GM12878 (cell line): ENCODE measurements around the gene LRRFIP2. TPM values are rescaled to one million over a fixed set of nuclear protein-coding genes. Genes with fewer than 3 reads are reported as not detected.
"Not testable (repeated sequence)": the region's sequence is repeated elsewhere in the genome, so short reads cannot be mapped to it uniquely, and the experiment has no call there.

Source experiments
- ATAC-seq: fragments of 200-7000 bp; cut with Tn5 transposase; 3 replicates; pipeline ENCODE4 v1.9.1; 2020; ENCODE audit warnings: mild to moderate bottlenecking, moderate library complexity
- BruUV-seq: library from RNA; stranded (reverse); fragments of 400-500 nt; replicated peaks from 2 replicates; lab custom pipeline; 2021; lab: Mats Ljungman, UMichigan
- CTCF ChIA-PET: fragments of 300-600 bp; sonication (Branson Sonifier 250); formaldehyde crosslinking; extraction: SDS; loops from one replicate; lab custom pipeline; 2021; ENCODE audit warnings: inconsistent platforms; lab: Yijun Ruan, JAX
- POLR2A ChIA-PET: fragments of 350-600 bp; formaldehyde crosslinking; extraction: SDS; loops from one replicate; lab custom pipeline; 2021; ENCODE audit warnings: inconsistent platforms; lab: Charles Lee
- RAD21 ChIA-PET: fragments of 300-600 bp; sonication (Branson Sonifier 250); formaldehyde crosslinking; loops from one replicate; lab custom pipeline; 2023; ENCODE audit warnings: antibody characterized with exemption; ENCODE audit not compliant: unreplicated experiment; lab: Charles Lee
- SMC1A ChIA-PET: fragments of 300-600 bp; sonication (Branson Sonifier 250); formaldehyde crosslinking; loops from one replicate; lab custom pipeline; 2023; ENCODE audit not compliant: unreplicated experiment, uncharacterized antibody; lab: Charles Lee
- DNase-seq: peaks from one replicate; pipeline ENCODE4 v3.0.0-alpha.2; 2011; ENCODE audit warnings: low read depth, low spot score
- FAIRE-seq: peaks from 3 replicates; lab custom pipeline; 2011; peaks lifted over from hg19 to GRCh38; lab: Jason Lieb, UNC
- H2AFZ ChIP-seq: 2 replicates; pipeline ENCODE4 v1.6.0; 2011; ENCODE audit warnings: low read depth, low read length, control low read depth; ENCODE audit not compliant: control insufficient read depth
- H3K27ac ChIP-seq: 2 replicates; pipeline ENCODE4 v1.5.1; 2011; ENCODE audit warnings: control low read depth; ENCODE audit not compliant: control insufficient read depth, insufficient read depth
- H3K27me3 ChIP-seq, 2 experiments: replicated peaks in 1 of 2; 2 replicates each; pipeline versions ENCODE4 v1.6.0 to v1.6.1; 2011; ENCODE audit warnings: low read length in 1 of 2; ENCODE audit not compliant: control insufficient read depth in 2 of 2, insufficient read depth in 2 of 2
- H3K36me3 ChIP-seq, 2 experiments: 2 replicates each; pipeline ENCODE4 v1.5.1; 2011; ENCODE audit warnings: low read length in 1 of 2; ENCODE audit not compliant: control insufficient read depth in 2 of 2, insufficient read depth in 2 of 2
- H3K4me1 ChIP-seq: 2 replicates; pipeline ENCODE4 v1.6.1; 2011; ENCODE audit warnings: mild to moderate bottlenecking, low read length, moderate library complexity, mixed read lengths; ENCODE audit not compliant: control insufficient read depth, insufficient read depth
- H3K4me2 ChIP-seq: 2 replicates; pipeline ENCODE4 v1.6.0; 2011; ENCODE audit warnings: control low read depth; ENCODE audit not compliant: control insufficient read depth, insufficient read depth
- H3K4me3 ChIP-seq: fragments of 200-600 bp; sonication (generic); 2 replicates; pipeline ENCODE4 v1.5.1; 2016
- H3K79me2 ChIP-seq: 2 replicates; pipeline ENCODE4 v1.6.0; 2011; ENCODE audit warnings: low read length; ENCODE audit not compliant: control insufficient read depth, insufficient read depth
- H3K9ac ChIP-seq: 2 replicates; pipeline ENCODE4 v1.8.0; 2011; ENCODE audit warnings: low read length, control low read depth, mixed read lengths; ENCODE audit not compliant: control insufficient read depth, insufficient read depth
- H3K9me3 ChIP-seq: replicated peaks from 3 replicates; pipeline ENCODE4 v1.5.1; 2011; ENCODE audit warnings: mild to moderate bottlenecking, low read length; ENCODE audit not compliant: control insufficient read depth, insufficient read depth
- H4K20me1 ChIP-seq: 2 replicates; pipeline ENCODE4 v1.6.0; 2011; ENCODE audit not compliant: control insufficient read depth, insufficient read depth
- CBX5 ChIP-seq: sonication (generic); IDR thresholded peaks from 2 replicates; pipeline ENCODE4 v1.6.1; 2016; ENCODE audit warnings: low read depth, moderate library complexity, mild to moderate bottlenecking, inconsistent platforms
- ESRRA ChIP-seq: IDR thresholded peaks from 2 replicates; pipeline ENCODE4 v1.6.1; 2012; ENCODE audit warnings: mild to moderate bottlenecking, low read length, improper control_type of control experiment
- HDAC6 ChIP-seq: fragments of 200-600 bp; sonication (generic); IDR thresholded peaks from one replicate; pipeline ENCODE4 v1.8.0; 2017; ENCODE audit warnings: antibody characterized with exemption; ENCODE audit not compliant: unreplicated experiment
- KAT2A ChIP-seq: conservative IDR thresholded peaks from 2 replicates; pipeline ENCODE4 v1.6.1; 2011; ENCODE audit warnings: low read depth, low read length; ENCODE audit not compliant: control insufficient read depth
- MYC ChIP-seq: IDR thresholded peaks from 2 replicates; pipeline ENCODE4 v1.6.1; 2011; ENCODE audit warnings: mild to moderate bottlenecking, low read length, moderate library complexity, inconsistent platforms; ENCODE audit not compliant: insufficient read depth, insufficient replicate concordance, insufficient read length, severe bottlenecking
- NRF1 ChIP-seq: conservative IDR thresholded peaks from 2 replicates; pipeline ENCODE4 v1.6.1; 2011; ENCODE audit warnings: mild to moderate bottlenecking, low read depth, low read length, improper control_type of control experiment
- PAX5 ChIP-seq: IDR thresholded peaks from 2 replicates; pipeline ENCODE4 v1.6.1; 2011; ENCODE audit warnings: low read depth, low read length, borderline replicate concordance
- POLR2A ChIP-seq: IDR thresholded peaks from 2 replicates; pipeline ENCODE4 v1.6.1; 2011; ENCODE audit warnings: low read depth, mild to moderate bottlenecking, low read length
- POU2F2 ChIP-seq: IDR thresholded peaks from 3 replicates; pipeline ENCODE4 v1.6.1; 2011; ENCODE audit warnings: low read depth, mild to moderate bottlenecking, low read length, borderline replicate concordance
- TCF7 ChIP-seq: IDR thresholded peaks from 2 replicates; pipeline ENCODE4 v1.6.1; 2014; ENCODE audit warnings: antibody characterized with exemption, borderline replicate concordance
- YBX1 ChIP-seq: fragments of 450-650 bp; IDR thresholded peaks from 2 replicates; pipeline ENCODE4 v1.6.1; 2016; ENCODE audit warnings: antibody characterized with exemption
- ZZZ3 ChIP-seq: IDR thresholded peaks from 2 replicates; pipeline ENCODE4 v1.6.1; 2011; ENCODE audit warnings: low read depth; ENCODE audit not compliant: control insufficient read depth, insufficient read length
- WGBS: methylation state at CpG from one replicate; pipeline ENCODE4 v1.1.6; 2016; ENCODE audit warnings: low lambda C conversion rate; ENCODE audit not compliant: insufficient replicate concordance, insufficient coverage; ENCODE audit errors: missing lambda C conversion rate; 5-methylcytosine and 5-hydroxymethylcytosine counted together
- in situ Hi-C: fragments of 300-500 bp; cut with MboI; formaldehyde crosslinking; loops from 9 replicates; pipeline ENCODE4 v1.14.3; 2018; ENCODE audit warnings: mixed read lengths
- intact Hi-C: fragments of 100-400 bp; cut with micrococcal nuclease; formaldehyde crosslinking; loops from one replicate; pipeline ENCODE4 v1.14.2; 2022; ENCODE audit not compliant: unreplicated experiment
- polyA plus RNA-seq, 11 experiments: library from polyadenylated mRNA; depleted of rRNA in 4 of 11; unstranded in 6 of 11; stranded (reverse) in 5 of 11; fragments of >200 nt; fragmentation: Nextera tagmentation in 4 of 11; fragmentation: Illumina TruSeq in 1 of 11; extraction: Ambion mirVana in 4 of 11; extraction: Trizol in 1 of 11; gene quantifications; 1 replicate in 1 of 11; 2 replicates in 10 of 11; pipeline versions ENCODE4 v1.2.1 to v1.2.3, GENCODE V29; 2011 to 2016; ENCODE audit warnings: inconsistent platforms in 2 of 11, missing spikeins in 2 of 11, low read depth in 1 of 11
- total RNA-seq, 4 experiments: library from RNA; depleted of rRNA in 3 of 4; stranded (reverse); fragments of >200 nt in 3 of 4; fragmentation: Illumina TruSeq in 1 of 4; extraction: Trizol in 1 of 4; gene quantifications; 2 replicates each; pipeline versions ENCODE4 v1.2.1 to v1.2.3, GENCODE V29; 2013 to 2021
- TF ChIP-seq, protein P1 (sequence below): fragments of 150-350 bp; IDR thresholded peaks from 2 replicates; pipeline ENCODE4 v1.6.1; 2014; ENCODE audit warnings: mild to moderate bottlenecking, low read depth, low read length
- TF ChIP-seq, protein P2 (sequence below): IDR thresholded peaks from 2 replicates; pipeline ENCODE4 v1.6.1; 2012; ENCODE audit warnings: low read depth, low read length, improper control_type of control experiment
- TF ChIP-seq, protein P3 (sequence below): fragments of 450-650 bp; IDR thresholded peaks from 2 replicates; pipeline ENCODE4 v1.6.1; 2017; ENCODE audit warnings: low read depth, mild to moderate bottlenecking, moderate library complexity

The LRRFIP2 gene
- total and polyA plus RNA-seq, 10 of the 15 experiments (the other 5 are each of a cell fraction or from before 2014, with no cell fraction given): 9.7 to 46.9 (median 38.1) TPM

DNA sequence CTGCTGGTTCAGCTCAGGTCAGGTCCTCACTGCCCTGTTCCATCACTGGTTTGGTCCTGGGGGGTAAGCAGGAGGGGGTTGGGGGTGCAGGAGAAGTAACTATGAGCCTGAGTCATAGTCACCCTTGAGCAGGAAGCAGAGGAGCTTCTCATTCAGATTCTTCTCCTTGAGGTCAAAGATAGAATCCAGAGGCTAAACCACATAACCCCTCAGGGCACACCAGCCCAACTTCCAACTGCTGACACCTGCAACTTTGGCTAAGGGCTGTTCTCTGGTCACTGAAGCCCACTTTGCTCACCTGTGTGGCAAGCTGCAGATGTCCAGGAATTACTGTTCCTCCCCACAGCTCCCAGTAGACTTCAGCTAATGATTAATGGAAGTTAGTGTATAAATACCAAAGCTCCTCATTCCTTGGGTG lies 48.8 kb upstream of the LRRFIP2 start:
- in situ Hi-C loops (no loop called here), intact Hi-C loops (no loop called here)
- Histone ChIP-seq H3K4me1 (no peaks in the 10 kb centered on the region), H3K4me3 (no peak overlapping the region), H3K4me2 (no peak overlapping the region), H4K20me1 (no peaks in the 10 kb centered on the region; the same call in 1 of the 2 replicates), H3K79me2 (no peaks in the 10 kb centered on the region), H3K27ac (no peak overlapping the region), H3K36me3 (no peaks in the 10 kb centered on the region), H2AFZ (no peak overlapping the region), H3K9me3 (no peaks in the 10 kb centered on the region), H3K27me3 (no peaks in the 10 kb centered on the region), H3K9ac (no peak overlapping the region)
- ChIA-PET CTCF (interaction anchor here (0.8 kb wide), 1 partner anchor 198 kb away, joined by 4 read pairs; no protein-coding TSS in a partner anchor), RAD21 (no interaction called here), SMC1A (interaction anchor here (1.0 to 1.2 kb wide), 3 partner anchors 10 to 198 kb away, joined by 3 to 7 read pairs (median 3); no protein-coding TSS in a partner anchor), POLR2A (no interaction called here)
- BruUV-seq: no TSS peak
- FAIRE-seq: no peak
- no peak for ATAC-seq
- TF ChIP-seq, protein P1, sequence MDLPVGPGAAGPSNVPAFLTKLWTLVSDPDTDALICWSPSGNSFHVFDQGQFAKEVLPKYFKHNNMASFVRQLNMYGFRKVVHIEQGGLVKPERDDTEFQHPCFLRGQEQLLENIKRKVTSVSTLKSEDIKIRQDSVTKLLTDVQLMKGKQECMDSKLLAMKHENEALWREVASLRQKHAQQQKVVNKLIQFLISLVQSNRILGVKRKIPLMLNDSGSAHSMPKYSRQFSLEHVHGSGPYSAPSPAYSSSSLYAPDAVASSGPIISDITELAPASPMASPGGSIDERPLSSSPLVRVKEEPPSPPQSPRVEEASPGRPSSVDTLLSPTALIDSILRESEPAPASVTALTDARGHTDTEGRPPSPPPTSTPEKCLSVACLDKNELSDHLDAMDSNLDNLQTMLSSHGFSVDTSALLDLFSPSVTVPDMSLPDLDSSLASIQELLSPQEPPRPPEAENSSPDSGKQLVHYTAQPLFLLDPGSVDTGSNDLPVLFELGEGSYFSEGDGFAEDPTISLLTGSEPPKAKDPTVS: no peak
- TF ChIP-seq TCF7 (no peak), ESRRA (no peak), POLR2A (no peak), KAT2A (no peak), YBX1 (no peak), HDAC6 (no peak), CBX5 (no peak), PAX5 (no peak), POU2F2 (no peak), ZZZ3 (no peak), MYC (no peak), NRF1 (no peak)
- TF ChIP-seq, protein P2, sequence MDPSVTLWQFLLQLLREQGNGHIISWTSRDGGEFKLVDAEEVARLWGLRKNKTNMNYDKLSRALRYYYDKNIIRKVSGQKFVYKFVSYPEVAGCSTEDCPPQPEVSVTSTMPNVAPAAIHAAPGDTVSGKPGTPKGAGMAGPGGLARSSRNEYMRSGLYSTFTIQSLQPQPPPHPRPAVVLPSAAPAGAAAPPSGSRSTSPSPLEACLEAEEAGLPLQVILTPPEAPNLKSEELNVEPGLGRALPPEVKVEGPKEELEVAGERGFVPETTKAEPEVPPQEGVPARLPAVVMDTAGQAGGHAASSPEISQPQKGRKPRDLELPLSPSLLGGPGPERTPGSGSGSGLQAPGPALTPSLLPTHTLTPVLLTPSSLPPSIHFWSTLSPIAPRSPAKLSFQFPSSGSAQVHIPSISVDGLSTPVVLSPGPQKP: no peak
- TF ChIP-seq, protein P3, sequence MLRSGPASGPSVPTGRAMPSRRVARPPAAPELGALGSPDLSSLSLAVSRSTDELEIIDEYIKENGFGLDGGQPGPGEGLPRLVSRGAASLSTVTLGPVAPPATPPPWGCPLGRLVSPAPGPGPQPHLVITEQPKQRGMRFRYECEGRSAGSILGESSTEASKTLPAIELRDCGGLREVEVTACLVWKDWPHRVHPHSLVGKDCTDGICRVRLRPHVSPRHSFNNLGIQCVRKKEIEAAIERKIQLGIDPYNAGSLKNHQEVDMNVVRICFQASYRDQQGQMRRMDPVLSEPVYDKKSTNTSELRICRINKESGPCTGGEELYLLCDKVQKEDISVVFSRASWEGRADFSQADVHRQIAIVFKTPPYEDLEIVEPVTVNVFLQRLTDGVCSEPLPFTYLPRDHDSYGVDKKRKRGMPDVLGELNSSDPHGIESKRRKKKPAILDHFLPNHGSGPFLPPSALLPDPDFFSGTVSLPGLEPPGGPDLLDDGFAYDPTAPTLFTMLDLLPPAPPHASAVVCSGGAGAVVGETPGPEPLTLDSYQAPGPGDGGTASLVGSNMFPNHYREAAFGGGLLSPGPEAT: no peak
- DNase-seq: no peak

DNA sequence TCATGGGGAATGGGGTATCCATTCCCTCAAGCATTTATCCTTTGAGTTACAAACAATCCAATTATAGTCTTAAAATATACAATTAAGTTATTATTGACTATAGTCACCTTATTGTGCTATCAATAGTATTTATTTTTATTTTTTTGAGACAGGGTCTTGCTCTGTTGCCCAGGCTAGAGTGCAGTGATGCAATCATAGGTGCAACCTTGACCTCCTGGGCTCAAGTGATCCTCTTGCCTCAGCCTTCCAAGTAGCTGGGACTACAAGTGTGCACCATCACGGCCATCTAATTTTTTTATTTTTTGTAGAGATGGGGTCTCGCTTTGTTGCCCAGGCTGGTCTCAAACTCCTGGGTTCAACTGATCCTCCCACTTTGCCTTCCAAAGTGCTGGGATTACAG lies 48.2 kb upstream of the LRRFIP2 start:
- FAIRE-seq, CTCF ChIA-PET, H3K27ac ChIP-seq, H3K4me3 ChIP-seq, H3K9ac ChIP-seq, H3K27me3 ChIP-seq, H3K36me3 ChIP-seq, BruUV-seq, ATAC-seq, H2AFZ ChIP-seq, H3K79me2 ChIP-seq, POLR2A ChIA-PET, H3K9me3 ChIP-seq, H3K4me2 ChIP-seq, DNase-seq, H4K20me1 ChIP-seq, intact Hi-C loops, H3K4me1 ChIP-seq, in situ Hi-C loops: not testable (repeated sequence)
- SMC1A ChIA-PET: interaction anchor here (1.0 to 1.3 kb wide), 2 partner anchors 9 to 198 kb away, joined by 3 read pairs; no protein-coding TSS in a partner anchor
- WGBS: 29% methylated on average over 2 of the region's 2 CpGs
- RAD21 ChIA-PET: interaction anchor here (0.6 kb wide), 1 partner anchor 27 kb away, joined by 5 read pairs; no protein-coding TSS in a partner anchor
